Neural cell (in vitro differentiated cells): Measurements from ENCODE around the gene IYD.

Experiments
- CTCF ChIP-seq: fragments of 450-650 bp; IDR thresholded peaks from 2 replicates; pipeline ENCODE4 v1.5.1; 2014; ENCODE audit warnings: antibody characterized with exemption, mild to moderate bottlenecking, moderate library complexity; ENCODE audit not compliant: poor library complexity, severe bottlenecking
- EZH2 ChIP-seq: fragments of 200-600, 300-800 bp; shearing (Covaris generic), sonication (generic); IDR thresholded peaks from 2 replicates; pipeline ENCODE4 v1.6.1; 2014; ENCODE audit warnings: antibody characterized with exemption, low read length, borderline replicate concordance, mild to moderate bottlenecking; ENCODE audit not compliant: insufficient read depth, poor library complexity, severe bottlenecking
- POLR2AphosphoS5 ChIP-seq: IDR thresholded peaks from 2 replicates; pipeline ENCODE4 v1.6.1; 2012
- REST ChIP-seq: IDR thresholded peaks from 2 replicates; pipeline ENCODE4 v1.6.1; 2012; ENCODE audit warnings: borderline replicate concordance

- TF ChIP-seq POLR2AphosphoS5 (no peak), CTCF (no peak), REST (no peak), EZH2 (no peak)
Measured at GRCh38 chr6:150403458-150404246, 34.8 kb downstream of the IYD start.
